CD4-positive, CD25-positive, alpha-beta regulatory T cell (primary cell): ENCODE results near the gene MYH14. TPM values are rescaled to one million over a fixed set of nuclear protein-coding genes. Genes with fewer than 3 reads are reported as not detected.
A peak's percentile ranks its signal among the peaks of the same experiment; 100 is the strongest.

ENCODE experiments used
- ATAC-seq, 2 donors: fragments of 150-1000 bp; cut with Tn5 transposase; one replicate each; pipeline ENCODE4 v1.10.0; 2021; ENCODE audit warnings: low read depth in 2 of 2, moderate number of reproducible peaks in 2 of 2, moderate library complexity in 1 of 2
- DNase-seq, 3 donors: peaks; one replicate each; pipeline versions ENCODE4 v3.0.0 to v3.0.0-alpha.2; 2012 to 2022; ENCODE audit warnings: mixed read lengths in 1 of 3
- H3K27ac ChIP-seq: one replicate; pipeline ENCODE4 v1.7.0; 2013; ENCODE audit warnings: mild to moderate bottlenecking, low read length; ENCODE audit not compliant: insufficient read depth, poor library complexity, severe bottlenecking
- H3K27me3 ChIP-seq: one replicate; pipeline ENCODE4 v1.7.0; 2013; ENCODE audit warnings: low read length; ENCODE audit not compliant: control insufficient read depth, insufficient read depth
- H3K36me3 ChIP-seq: one replicate; pipeline ENCODE4 v1.7.0; 2013; ENCODE audit warnings: mild to moderate bottlenecking, low read length, moderate library complexity; ENCODE audit not compliant: control insufficient read depth, insufficient read depth
- H3K4me1 ChIP-seq: 2 replicates; pipeline ENCODE4 v1.7.0; 2013; ENCODE audit warnings: mild to moderate bottlenecking, low read length; ENCODE audit not compliant: insufficient read depth, control insufficient read depth, poor library complexity, severe bottlenecking
- H3K4me3 ChIP-seq: one replicate; pipeline ENCODE4 v1.7.0; 2013; ENCODE audit warnings: low read depth, mild to moderate bottlenecking, low read length, moderate library complexity
- H3K9me3 ChIP-seq, 2 experiments: 1 replicate in 1 of 2; 2 replicates in 1 of 2; pipeline ENCODE4 v1.7.0; 2013; ENCODE audit warnings: low read length in 2 of 2, mild to moderate bottlenecking in 1 of 2, moderate library complexity in 1 of 2; ENCODE audit not compliant: control insufficient read depth in 2 of 2
- H3K27ac Mint-ChIP-seq, 3 donors: one replicate each; pipeline ENCODE4 v1.8.0; 2020 to 2022; ENCODE audit warnings: mild to moderate bottlenecking in 3 of 3, mixed read lengths in 3 of 3, moderate library complexity in 2 of 3
- H3K27me3 Mint-ChIP-seq: one replicate; pipeline ENCODE4 v1.8.0; 2022; ENCODE audit warnings: mild to moderate bottlenecking, mixed read lengths
- H3K36me3 Mint-ChIP-seq: one replicate; pipeline ENCODE4 v1.8.0; 2020; ENCODE audit warnings: mixed read lengths
- H3K4me1 Mint-ChIP-seq, 4 donors: one replicate each; pipeline ENCODE4 v1.8.0; 2020 to 2022; ENCODE audit warnings: mixed read lengths in 4 of 4, mild to moderate bottlenecking in 1 of 4
- H3K4me3 Mint-ChIP-seq, 4 donors: one replicate each; pipeline ENCODE4 v1.8.0; 2020 to 2022; ENCODE audit warnings: mild to moderate bottlenecking in 4 of 4, mixed read lengths in 4 of 4, moderate library complexity in 3 of 4
- H3K9me3 Mint-ChIP-seq, 7 donors: one replicate each; pipeline ENCODE4 v1.8.0; 2020 to 2022; ENCODE audit warnings: mixed read lengths in 7 of 7, mild to moderate bottlenecking in 3 of 7, moderate library complexity in 2 of 7
- polyA plus RNA-seq, 4 donors: library from polyadenylated mRNA; unstranded; fragments of 300-500 nt; fragmentation: Illumina TruSeq; gene quantifications; one replicate each; pipeline ENCODE4 v1.2.3, GENCODE V29; 2021
- total RNA-seq: library from RNA; stranded (reverse); gene quantifications from one replicate; pipeline ENCODE4 v1.2.3, GENCODE V29; 2022

The MYH14 gene
- total and polyA plus RNA-seq, 5 donors from 2014 or later: not detected

- H3K4me1 Mint-ChIP-seq: peaks cover 12 to 54% (median 18%) of the 10 kb centered on the region in 4 donors
- H3K27me3 Mint-ChIP-seq: peaks cover 13% of the 10 kb centered on the region
- H3K9me3 Mint-ChIP-seq: no peaks in the 10 kb centered on the region
- DNase-seq (peak; percentile 67 to 84 (median 83)), ATAC-seq (peak in 1 of 2 donors; percentile 16)
- no peaks in the 10 kb centered on the region for H3K27me3 ChIP-seq
- H3K9me3 ChIP-seq: no peaks in the 10 kb centered on the region
- no peaks in the 10 kb centered on the region for H3K36me3 ChIP-seq
- H3K4me1 ChIP-seq: peaks cover 15% of the 10 kb centered on the region
- H3K4me3 ChIP-seq: peak overlapping the region; percentile 78
- peak overlapping the region; percentile 97 for H3K27ac ChIP-seq
- no peaks in the 10 kb centered on the region for H3K36me3 Mint-ChIP-seq
- peak overlapping the region; percentile 88 to 99 (median 98) for H3K27ac Mint-ChIP-seq
- peak overlapping the region; percentile 92 to 98 (median 96) for H3K4me3 Mint-ChIP-seq
Observed at GRCh38 chr19:50358483-50359327, 155.3 kb downstream of the MYH14 start.

DNA sequence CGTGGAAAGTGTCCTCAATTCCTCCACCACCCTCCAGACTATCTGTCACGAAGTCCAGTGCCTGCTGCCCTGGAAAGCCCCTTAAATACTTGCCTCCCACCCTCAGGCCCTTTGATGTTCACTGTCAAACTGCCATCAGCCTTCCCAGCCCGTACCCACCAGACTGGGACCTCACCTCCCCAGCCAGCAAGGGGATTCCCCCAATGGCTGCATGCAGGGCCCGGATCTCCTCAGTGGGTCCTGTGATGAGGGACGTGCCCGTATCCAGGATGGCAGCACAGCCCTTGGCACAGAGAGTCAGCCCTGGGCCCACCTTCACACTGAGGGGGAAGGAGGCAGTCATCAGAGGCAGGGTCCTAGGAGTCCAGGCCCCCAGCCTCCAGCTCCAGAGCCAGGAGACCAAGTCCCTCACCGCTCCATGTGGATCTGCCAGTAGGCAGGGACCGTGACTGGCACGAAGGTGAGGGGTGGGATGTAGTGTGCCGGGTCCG lies 156.0 kb downstream of the MYH14 start:
- ATAC-seq (no peak), DNase-seq (no peak)
- Mint-ChIP-seq H3K4me3 (peak overlapping the region; percentile 22 to 98 (median 94)), H3K9me3 (no peaks in the 10 kb centered on the region), H3K36me3 (no peaks in the 10 kb centered on the region), H3K27ac (peak overlapping the region in 2 of 3 donors; percentile 98 to 99), H3K27me3 (peaks cover 10% of the 10 kb centered on the region), H3K4me1 (peaks cover 13 to 58% (median 19%) of the 10 kb centered on the region in 4 donors)
- peaks cover 19% of the 10 kb centered on the region for H3K4me1 ChIP-seq
- H3K4me3 ChIP-seq: no peak overlapping the region
- H3K9me3 ChIP-seq: no peaks in the 10 kb centered on the region
- no peaks in the 10 kb centered on the region for H3K27me3 ChIP-seq
- no peaks in the 10 kb centered on the region for H3K36me3 ChIP-seq
- H3K27ac ChIP-seq: peak overlapping the region; percentile 97

Other genes with a start within 250 kb of the MYH14 start
- gene SIGLEC11, start 242.4 kb upstream of the MYH14 start, total RNA-seq: not detected
- not detected for gene SIGLEC11, start 242.4 kb upstream of the MYH14 start, polyA plus RNA-seq
- 99.4 TPM for gene VRK3, start 178.2 kb upstream of the MYH14 start, total RNA-seq
- gene VRK3, start 178.2 kb upstream of the MYH14 start, polyA plus RNA-seq: 10 to 100 TPM; 87.9 to 99.9 (median 91.4) TPM
- 7.5 TPM for gene ZNF473, start 177.6 kb upstream of the MYH14 start, total RNA-seq
- gene ZNF473, start 177.6 kb upstream of the MYH14 start, polyA plus RNA-seq: 1 to 10 TPM; 3.5 to 8.3 (median 4.8) TPM
- not detected for gene IZUMO2, start 40.3 kb upstream of the MYH14 start, total RNA-seq
- not detected for gene IZUMO2, start 40.3 kb upstream of the MYH14 start, polyA plus RNA-seq
- gene KCNC3, start 125.8 kb downstream of the MYH14 start, total RNA-seq: 1.4 TPM
- not detected for gene KCNC3, start 125.8 kb downstream of the MYH14 start, polyA plus RNA-seq
- gene NAPSA, start 162.0 kb downstream of the MYH14 start, total RNA-seq: 0.67 TPM
- gene NAPSA, start 162.0 kb downstream of the MYH14 start, polyA plus RNA-seq: 1 to 10 TPM; 1.2 to 2.2 (median 1.5) TPM
- 213 TPM for gene NR1H2, start 172.8 kb downstream of the MYH14 start, total RNA-seq
- 10 to 100 TPM; 60.3 to 75.0 (median 70.3) TPM for gene NR1H2, start 172.8 kb downstream of the MYH14 start, polyA plus RNA-seq
- gene POLD1, start 180.7 kb downstream of the MYH14 start, total RNA-seq: 28.1 TPM
- gene POLD1, start 180.7 kb downstream of the MYH14 start, polyA plus RNA-seq: 10 to 100 TPM; 19.3 to 23.5 (median 21.3) TPM
- gene SPIB, start 215.3 kb downstream of the MYH14 start, total RNA-seq: not detected
- gene SPIB, start 215.3 kb downstream of the MYH14 start, polyA plus RNA-seq: under 1 TPM in 2 of 4 donors, not detected in 2; 0.10 to 0.38 TPM
- 0.49 TPM for gene MYBPC2, start 229.3 kb downstream of the MYH14 start, total RNA-seq
- under 1 TPM in 1 of 4 donors, not detected in 3; 0.23 TPM for gene MYBPC2, start 229.3 kb downstream of the MYH14 start, polyA plus RNA-seq